Ishikawa (cell line): ENCODE data around the gene CASP9.

Experiments used
- EP300 ChIP-seq: IDR thresholded peaks from 2 replicates; pipeline ENCODE4 v1.6.1; 2012; ENCODE audit warnings: borderline replicate concordance
- REST ChIP-seq: IDR thresholded peaks from 2 replicates; pipeline ENCODE4 v1.6.1; 2012; ENCODE audit warnings: low read depth, mild to moderate bottlenecking
- TF ChIP-seq, protein P1 (sequence below): IDR thresholded peaks from 2 replicates; pipeline ENCODE4 v1.6.1; 2012

- TF ChIP-seq EP300 (no peak), REST (no peak)
- TF ChIP-seq, protein P1, sequence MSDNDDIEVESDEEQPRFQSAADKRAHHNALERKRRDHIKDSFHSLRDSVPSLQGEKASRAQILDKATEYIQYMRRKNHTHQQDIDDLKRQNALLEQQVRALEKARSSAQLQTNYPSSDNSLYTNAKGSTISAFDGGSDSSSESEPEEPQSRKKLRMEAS: no peak
These were observed 71.8 kb downstream of the CASP9 start for GRCh38 chr1:15452216-15452615.
